HL-60 (cell line): ENCODE results near the gene CTBP2.

Experiments used
- DNase-seq, 2 experiments: peaks; one replicate each; pipeline ENCODE4 v3.0.0-alpha.2; 2010 to 2020; ENCODE audit warnings: low read depth in 1 of 2, low spot score in 1 of 2
- H3K27ac ChIP-seq: fragments of 250-450 bp; sonication (Bioruptor Pico); replicated peaks from 2 replicates; pipeline ENCODE4 v1.5.1; 2020; ENCODE audit warnings: mild to moderate bottlenecking, moderate library complexity
- H3K27me3 ChIP-seq: fragments of 250-450 bp; sonication (Bioruptor Pico); 2 replicates; pipeline ENCODE4 v1.5.1; 2021; ENCODE audit warnings: mild to moderate bottlenecking, moderate library complexity; ENCODE audit not compliant: insufficient read depth, poor library complexity, severe bottlenecking
- H3K4me3 ChIP-seq: replicated peaks from 2 replicates; pipeline ENCODE4 v1.5.1; 2011; ENCODE audit warnings: mild to moderate bottlenecking, control low read depth, low read length; ENCODE audit not compliant: insufficient read depth
- CTCF ChIP-seq: IDR thresholded peaks from one replicate; pipeline ENCODE4 v1.5.1; 2011; ENCODE audit warnings: low read length, control low read depth, inconsistent platforms; ENCODE audit not compliant: insufficient read depth
- GABPA ChIP-seq: IDR thresholded peaks from 2 replicates; pipeline ENCODE4 v1.6.1; 2012; ENCODE audit warnings: low read depth
- POLR2AphosphoS5 ChIP-seq: IDR thresholded peaks from 2 replicates; pipeline ENCODE4 v1.6.1; 2012; ENCODE audit warnings: low read depth
- REST ChIP-seq: IDR thresholded peaks from 2 replicates; pipeline ENCODE4 v1.6.1; 2012; ENCODE audit warnings: low read depth; ENCODE audit not compliant: insufficient replicate concordance
- SPI1 ChIP-seq: IDR thresholded peaks from 2 replicates; pipeline ENCODE4 v1.6.1; 2012; ENCODE audit warnings: low read depth, mild to moderate bottlenecking, borderline replicate concordance

Gene CTBP2

GRCh38 chr10:125062227-125062913, 98.0 kb downstream of the CTBP2 start:
- Histone ChIP-seq H3K27ac (no peak overlapping the region), H3K27me3 (no peaks in the 10 kb centered on the region), H3K4me3 (no peak overlapping the region)
- DNase-seq = no peak
- TF ChIP-seq POLR2AphosphoS5 (no peak), GABPA (no peak), CTCF (no peak), SPI1 (no peak), REST (no peak)

GRCh38 chr10:125061557-125062226, 98.7 kb downstream of the CTBP2 start:
- Histone ChIP-seq H3K27ac (no peak overlapping the region), H3K27me3 (no peaks in the 10 kb centered on the region), H3K4me3 (no peak overlapping the region)
- TF ChIP-seq GABPA (no peak), CTCF (no peak), POLR2AphosphoS5 (no peak), SPI1 (peak; percentile 32; the same call in 1 of the 2 replicates)
- peak in 1 of 2 experiments; percentile 21 for DNase-seq

- TF ChIP-seq GABPA = no peak
- peak; percentile 20 for TF ChIP-seq CTCF
- no peak for TF ChIP-seq POLR2AphosphoS5
- no peak for TF ChIP-seq SPI1
- Histone ChIP-seq H3K27me3 (no peaks in the 10 kb centered on the region), H3K27ac (no peak overlapping the region), H3K4me3 (no peak overlapping the region)
- DNase-seq = peak; percentile 16 to 52
Measured at GRCh38 chr10:125060826-125061556, 99.4 kb downstream of the CTBP2 start.

- no peak for DNase-seq
Measured at GRCh38 chr10:125060482-125060825, 99.9 kb downstream of the CTBP2 start.

More at GRCh38 chr10:125060482-125060825, 99.9 kb downstream of the CTBP2 start:
- H3K27ac ChIP-seq = no peak overlapping the region
- no peak overlapping the region for H3K4me3 ChIP-seq
- H3K27me3 ChIP-seq = no peaks in the 10 kb centered on the region
- TF ChIP-seq CTCF = no peak
- TF ChIP-seq GABPA = no peak
- TF ChIP-seq REST = no peak
- TF ChIP-seq POLR2AphosphoS5 = no peak
- no peak for TF ChIP-seq SPI1
